ENCODE measurements around the gene GSTT2B.
"Not testable (repeated sequence)": the region's sequence is repeated elsewhere in the genome, so short reads cannot be mapped to it uniquely, and the experiment has no call there.

Gene GSTT2B

DNA sequence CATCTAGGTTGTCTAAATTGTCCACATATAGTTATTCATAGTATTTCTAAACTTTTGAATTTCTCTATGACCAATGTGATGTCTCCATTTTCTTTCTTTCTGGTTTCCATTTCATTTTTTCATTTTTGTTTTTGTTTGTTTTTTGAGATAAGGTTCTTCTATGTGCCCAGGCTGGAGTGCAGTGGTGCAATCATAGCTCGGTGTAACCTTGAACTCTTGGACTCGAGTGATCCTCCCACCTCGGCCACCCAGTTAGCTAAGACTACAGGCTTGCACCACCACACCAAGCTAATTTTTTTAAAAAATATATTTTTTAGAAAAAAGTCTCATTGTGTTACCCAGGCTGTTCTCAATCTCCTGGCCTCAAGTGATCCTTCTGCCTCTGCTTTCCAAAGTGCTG lies 36.1 kb upstream of the GSTT2B start:
- no peak overlapping the region for H3K4me3 ChIP-seq (replicated peaks; ENCODE audit: low read depth, low read length)
- TF ChIP-seq, protein P1, sequence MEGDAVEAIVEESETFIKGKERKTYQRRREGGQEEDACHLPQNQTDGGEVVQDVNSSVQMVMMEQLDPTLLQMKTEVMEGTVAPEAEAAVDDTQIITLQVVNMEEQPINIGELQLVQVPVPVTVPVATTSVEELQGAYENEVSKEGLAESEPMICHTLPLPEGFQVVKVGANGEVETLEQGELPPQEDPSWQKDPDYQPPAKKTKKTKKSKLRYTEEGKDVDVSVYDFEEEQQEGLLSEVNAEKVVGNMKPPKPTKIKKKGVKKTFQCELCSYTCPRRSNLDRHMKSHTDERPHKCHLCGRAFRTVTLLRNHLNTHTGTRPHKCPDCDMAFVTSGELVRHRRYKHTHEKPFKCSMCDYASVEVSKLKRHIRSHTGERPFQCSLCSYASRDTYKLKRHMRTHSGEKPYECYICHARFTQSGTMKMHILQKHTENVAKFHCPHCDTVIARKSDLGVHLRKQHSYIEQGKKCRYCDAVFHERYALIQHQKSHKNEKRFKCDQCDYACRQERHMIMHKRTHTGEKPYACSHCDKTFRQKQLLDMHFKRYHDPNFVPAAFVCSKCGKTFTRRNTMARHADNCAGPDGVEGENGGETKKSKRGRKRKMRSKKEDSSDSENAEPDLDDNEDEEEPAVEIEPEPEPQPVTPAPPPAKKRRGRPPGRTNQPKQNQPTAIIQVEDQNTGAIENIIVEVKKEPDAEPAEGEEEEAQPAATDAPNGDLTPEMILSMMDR (IDR thresholded peaks at IDR 0.05; ENCODE audit: low read length, missing control alignments), result no peak

DNA sequence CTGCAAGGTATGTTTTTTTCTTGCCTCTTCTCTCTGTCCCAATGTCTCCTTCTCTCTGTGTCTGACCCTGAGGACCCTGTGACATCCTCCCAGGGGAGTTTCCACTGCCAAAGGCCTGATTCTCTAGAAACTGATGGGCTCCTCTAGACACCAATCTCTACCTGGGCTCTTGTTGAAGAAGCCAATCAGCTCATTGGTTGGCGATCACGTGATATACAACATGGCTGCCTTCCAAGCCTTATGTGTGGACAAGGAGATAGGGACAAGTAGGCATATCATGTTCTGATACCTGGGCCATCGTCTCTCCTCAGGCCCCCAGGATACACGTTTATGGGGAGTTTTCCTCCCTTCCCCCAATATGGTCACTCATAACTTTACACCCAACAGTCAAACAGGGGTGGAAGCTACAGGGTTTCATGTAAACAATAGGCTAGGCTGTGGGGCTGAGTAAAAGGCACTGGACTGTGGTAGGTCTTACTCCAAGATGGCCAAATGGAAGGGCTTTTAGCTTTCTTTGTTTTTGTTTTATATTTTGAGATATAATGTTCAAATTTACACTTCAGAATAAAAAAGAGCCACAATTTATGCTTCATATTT lies 32.7 kb upstream of the GSTT2B start:
- not testable (repeated sequence) for H3K4me3 ChIP-seq (replicated peaks; ENCODE audit: low read depth, low read length); DNase-seq (ENCODE audit: low read depth)

More for the DNA sequence above, 36.1 kb upstream of the GSTT2B start:
- DNase-seq (ENCODE audit: low read depth), result no peak

DNA sequence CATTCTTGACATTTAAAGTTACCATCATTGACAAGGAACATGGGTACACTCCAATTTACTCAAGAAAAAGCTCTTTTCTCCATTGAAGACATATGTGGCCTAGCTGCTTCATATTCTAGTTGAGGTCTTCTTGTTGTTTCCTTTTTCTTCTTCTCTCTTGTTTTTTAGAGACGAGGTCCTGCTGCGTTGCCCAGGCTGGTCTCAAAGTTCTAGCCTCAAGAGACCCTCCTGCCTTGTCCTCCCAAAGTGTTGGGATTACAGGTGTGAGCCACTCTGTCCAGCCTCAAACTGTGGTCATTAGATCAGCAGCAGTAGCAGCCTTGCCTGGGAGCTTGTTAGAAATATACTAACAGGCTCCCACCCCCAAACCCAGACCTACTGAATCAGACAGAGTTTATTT lies 32.1 kb upstream of the GSTT2B start:
- not testable (repeated sequence) for H3K4me3 ChIP-seq (replicated peaks; ENCODE audit: low read depth, low read length); DNase-seq (ENCODE audit: low read depth)

DNA sequence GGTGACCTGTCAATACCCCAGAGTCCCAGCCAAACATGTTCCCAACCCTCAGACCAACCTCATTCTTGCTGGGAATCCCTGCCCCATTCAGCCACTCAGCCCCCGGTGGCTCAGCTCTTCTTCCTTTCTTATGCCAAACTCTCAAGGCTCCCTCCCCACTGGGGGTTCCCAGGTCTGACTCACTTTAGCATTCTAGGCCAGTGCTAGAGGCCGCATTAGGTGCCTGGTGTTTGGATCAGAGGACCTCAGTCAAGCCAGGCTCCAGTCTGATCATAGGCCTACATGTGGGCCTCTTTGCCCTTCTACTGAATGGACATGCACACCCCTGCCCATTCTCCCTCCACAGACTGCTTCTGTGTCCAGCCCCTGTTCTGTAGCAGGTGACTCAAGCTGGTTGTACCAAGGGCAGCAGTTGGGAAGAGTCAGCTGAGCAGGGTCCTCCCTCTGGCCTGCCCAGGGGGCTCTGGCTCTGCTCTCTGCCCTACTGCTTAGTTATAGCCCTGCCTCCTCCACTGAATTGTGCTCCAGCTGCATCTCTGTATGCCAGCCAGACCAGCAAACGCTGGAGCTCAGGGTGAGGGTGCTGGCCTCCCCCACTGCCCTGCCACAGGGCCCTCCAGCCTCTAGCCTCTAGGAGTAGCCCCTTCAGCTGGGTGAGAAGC lies 28.7 kb upstream of the GSTT2B start:
- not testable (repeated sequence) for DNase-seq (ENCODE audit: low read depth); H3K4me3 ChIP-seq (replicated peaks; ENCODE audit: low read depth, low read length)

DNA sequence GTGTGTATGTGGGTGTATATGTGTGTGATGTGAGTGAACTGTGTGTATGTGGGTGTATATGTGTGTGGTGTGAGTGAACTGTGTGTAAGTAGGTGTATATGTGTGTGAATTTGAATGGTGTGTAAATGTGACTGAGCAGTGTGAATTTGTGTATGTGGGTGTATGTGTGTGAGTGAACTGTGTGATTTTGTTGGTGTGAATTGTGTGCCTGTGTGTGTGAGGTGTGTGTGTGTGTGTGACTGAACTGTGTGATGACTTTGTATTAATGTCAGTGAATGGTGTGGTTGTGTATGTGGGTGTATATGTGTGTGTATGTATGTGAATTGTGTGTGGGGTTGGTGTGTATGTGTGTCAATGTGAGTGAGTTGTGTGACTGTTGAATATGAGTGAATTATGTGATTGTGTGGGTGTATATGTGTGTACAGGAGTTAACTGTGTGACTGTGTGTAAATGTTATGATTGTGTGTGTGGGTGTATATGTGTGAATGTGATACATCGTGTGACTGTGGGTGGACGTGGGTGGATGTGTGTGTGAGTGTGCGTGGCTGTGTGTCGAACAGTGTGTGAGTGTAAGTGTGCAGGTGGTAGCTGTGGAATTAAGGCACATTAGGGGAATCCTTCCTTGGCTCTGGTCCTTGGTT lies 25.7 kb upstream of the GSTT2B start:
- not testable (repeated sequence) for DNase-seq (ENCODE audit: low read depth); H3K4me3 ChIP-seq (replicated peaks; ENCODE audit: low read depth, low read length)

DNA sequence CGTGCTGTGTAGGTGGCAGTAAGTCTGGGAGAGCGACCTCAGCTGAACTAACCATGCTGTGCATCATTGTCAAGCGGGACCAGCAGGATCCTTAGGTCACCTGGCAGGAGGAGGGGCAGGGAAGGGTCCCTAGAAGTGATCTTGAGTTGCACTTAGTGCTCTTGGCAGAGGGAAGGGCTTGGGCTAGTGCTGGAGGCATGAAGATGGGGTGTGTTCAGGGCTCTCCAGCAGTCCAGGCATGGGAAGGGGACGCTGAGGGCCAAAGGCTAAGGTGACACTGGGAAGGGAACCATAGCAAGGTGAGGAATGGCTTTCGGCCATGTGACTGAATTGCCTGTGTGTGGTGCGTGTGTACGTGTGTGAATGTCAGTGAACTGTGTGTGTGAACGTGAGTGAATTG lies 25.1 kb upstream of the GSTT2B start:
- H3K4me3 ChIP-seq (replicated peaks; ENCODE audit: low read depth, low read length); DNase-seq (ENCODE audit: low read depth): not testable (repeated sequence)

DNA sequence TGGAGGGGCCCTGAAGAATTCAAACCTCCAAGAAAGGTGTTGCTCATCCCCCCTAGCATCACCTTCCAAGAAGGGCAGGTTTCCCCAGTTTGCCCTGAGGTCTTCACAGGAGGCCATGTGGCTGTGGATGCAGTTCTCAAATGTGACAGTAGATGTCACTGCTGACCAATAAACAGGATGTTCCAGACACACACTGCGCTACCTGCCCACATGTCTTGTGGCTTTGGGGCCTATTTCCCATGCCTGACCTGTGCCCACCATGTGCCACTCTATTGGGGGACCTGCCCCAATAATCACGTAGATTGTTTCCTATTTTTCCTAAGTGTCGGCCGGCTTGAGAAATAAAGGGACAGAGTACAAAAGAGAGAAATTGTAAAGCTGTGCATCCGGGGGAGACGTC lies 23.4 kb upstream of the GSTT2B start:
- TF ChIP-seq, protein P1 (IDR thresholded peaks at IDR 0.05; ENCODE audit: low read length, missing control alignments), result peak; percentile 49
- no peak overlapping the region for H3K4me3 ChIP-seq (replicated peaks; ENCODE audit: low read depth, low read length)
- DNase-seq (ENCODE audit: low read depth), result peak; percentile 39

DNA sequence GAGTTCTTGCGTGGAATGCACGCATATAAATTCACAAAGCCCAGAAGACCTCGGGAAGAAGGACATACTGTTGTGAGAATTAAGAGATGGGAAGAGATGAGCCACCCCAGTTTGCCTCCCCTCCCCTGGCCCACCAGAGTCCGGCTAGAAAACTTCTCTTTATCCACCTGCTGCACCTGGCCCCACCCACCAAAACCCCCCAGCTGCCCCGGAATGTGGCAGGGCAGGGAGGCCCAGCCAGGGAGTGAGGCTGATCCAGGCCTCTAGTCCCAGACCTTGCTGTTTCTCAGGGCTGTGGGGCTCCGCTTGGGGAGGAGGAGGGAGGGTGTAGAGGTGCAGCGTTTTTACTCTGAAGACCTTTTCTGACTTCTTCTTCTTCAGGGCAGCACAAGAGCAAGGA lies 19.6 kb upstream of the GSTT2B start:
- not testable (repeated sequence) for DNase-seq (ENCODE audit: low read depth); H3K4me3 ChIP-seq (replicated peaks; ENCODE audit: low read depth, low read length)

DNA sequence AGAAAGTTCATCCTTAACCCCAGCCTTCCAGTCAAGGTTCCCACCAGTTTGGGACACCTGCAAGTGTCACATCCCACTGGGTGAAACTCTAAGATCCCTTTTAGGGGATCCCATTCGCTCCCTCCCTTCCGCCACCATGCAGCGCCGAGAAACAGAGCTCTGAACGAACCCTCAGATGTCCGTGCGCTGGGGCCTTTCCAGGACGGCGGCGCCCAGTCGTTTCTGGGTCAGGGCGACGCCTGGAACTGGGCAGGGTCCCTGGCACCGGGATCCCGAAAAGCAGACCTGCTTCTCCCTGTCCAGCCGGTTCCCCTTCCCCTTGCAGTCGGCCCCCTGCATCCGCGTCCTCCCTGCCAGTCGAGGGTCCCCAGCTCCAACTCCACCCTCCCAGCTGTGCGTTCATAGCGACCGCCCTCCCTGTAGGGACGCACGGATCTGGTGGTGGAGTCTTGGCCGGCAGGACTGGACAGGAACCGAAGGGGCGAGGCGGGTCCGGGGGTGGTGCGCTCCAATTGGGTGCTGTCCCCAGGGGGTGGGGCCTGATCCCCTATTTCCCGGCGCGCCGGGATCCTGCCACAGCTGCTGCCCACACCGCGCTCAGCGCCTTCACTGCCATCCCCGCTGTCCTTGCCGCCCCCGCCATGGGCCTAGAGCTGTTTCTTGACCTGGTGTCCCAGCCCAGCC lies 18.7 kb upstream of the GSTT2B start, which contains the start of gene GSTT2:
GSTT2 (plus strand) TSS at position 578 of the 684 bp plus-strand sequence.
- not testable (repeated sequence) for DNase-seq (ENCODE audit: low read depth); H3K4me3 ChIP-seq (replicated peaks; ENCODE audit: low read depth, low read length)

DNA sequence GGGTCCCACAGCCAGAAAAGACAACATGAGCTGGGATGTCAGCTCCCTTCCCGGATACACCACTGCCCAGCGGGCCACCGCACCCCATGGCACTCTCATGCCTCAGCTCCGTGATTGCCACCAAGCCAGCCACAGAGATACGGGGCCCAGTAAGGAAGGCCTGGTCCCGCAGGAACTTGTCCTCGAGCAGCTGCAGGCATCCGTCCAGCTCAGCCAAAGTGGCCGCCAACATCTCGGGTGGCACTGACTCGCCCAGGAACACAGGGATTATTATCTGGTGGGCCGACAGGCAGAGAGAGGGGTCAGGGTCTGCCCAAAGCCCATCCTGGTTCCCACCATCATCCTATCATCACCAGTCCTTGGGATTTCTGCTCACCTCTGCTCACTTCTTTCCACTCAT lies 16.3 kb upstream of the GSTT2B start:
- DNase-seq (ENCODE audit: low read depth); H3K4me3 ChIP-seq (replicated peaks; ENCODE audit: low read depth, low read length): not testable (repeated sequence)

DNA sequence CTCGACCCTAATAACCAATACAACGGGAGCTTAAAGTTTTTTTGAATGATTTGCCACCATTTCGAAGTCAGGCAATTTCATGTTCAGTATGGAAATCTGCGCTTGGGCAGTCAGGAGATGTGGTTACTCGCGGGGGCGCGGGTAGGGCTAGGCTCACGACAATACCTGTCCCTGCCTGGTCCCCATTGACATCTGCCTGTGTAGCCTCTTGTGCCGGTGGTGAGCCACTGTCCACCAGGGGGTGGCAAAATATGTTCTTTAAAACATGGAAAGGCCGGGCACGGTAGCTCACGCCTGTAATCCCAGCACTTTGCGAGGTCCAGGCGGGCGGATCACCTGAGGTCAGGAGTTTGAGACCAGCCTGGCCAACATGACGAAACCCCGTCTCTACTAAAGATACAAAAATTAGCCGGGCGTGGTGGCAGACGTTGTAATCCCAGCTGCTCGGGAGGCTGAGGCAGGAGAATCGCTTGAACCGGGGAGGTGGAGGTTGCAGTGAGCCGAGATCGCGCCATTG lies 13.9 kb upstream of the GSTT2B start:
- DNase-seq (ENCODE audit: low read depth), result not testable (repeated sequence)

DNA sequence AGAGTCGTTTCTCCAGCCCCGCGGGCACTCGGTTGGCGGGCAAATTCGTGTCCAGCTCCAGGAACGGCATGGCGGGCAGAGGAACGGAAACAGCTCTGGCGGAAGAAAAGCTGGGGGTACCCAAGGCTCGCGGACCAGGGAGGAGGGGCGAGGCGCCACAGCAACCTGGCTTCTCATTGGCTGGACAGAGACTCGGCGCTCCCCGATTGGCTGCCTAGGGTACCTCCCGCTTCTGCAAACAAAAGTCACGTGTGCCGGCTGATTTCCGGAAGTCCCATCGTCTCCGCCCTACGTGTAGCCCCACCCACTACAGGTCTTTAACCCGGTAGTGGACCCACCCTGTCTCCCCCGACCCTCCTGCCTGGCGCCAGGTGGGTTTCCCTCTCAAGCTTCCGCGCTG lies 13.3 kb upstream of the GSTT2B start, which contains the start of gene DDT:
DDT (minus strand) TSS at position 97 of the 400 bp plus-strand sequence; CDS start at position 70, 27 bp downstream.
- H3K4me3 ChIP-seq (replicated peaks; ENCODE audit: low read depth, low read length), result not testable (repeated sequence)

More for the DNA sequence above, 13.9 kb upstream of the GSTT2B start:
- not testable (repeated sequence) for H3K4me3 ChIP-seq (replicated peaks; ENCODE audit: low read depth, low read length)

DNA sequence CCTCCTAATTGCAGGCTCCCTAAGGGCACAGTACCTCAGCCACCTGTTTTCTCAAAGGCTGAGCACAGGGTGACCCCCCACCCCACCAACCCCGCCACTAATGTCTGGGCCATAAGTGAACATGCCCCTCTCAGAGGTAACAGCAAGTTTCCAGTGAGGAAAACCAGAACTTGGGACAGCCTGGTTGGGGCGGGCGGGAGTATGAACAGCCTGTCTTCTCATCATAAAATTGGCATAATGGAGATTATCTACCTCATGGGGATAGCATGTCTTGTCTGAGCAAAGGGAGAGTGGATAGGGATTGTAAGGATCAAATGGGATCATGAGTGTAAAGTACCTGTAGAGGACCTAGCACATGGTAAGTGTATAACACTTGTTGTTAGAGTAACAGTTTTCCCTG lies 10.9 kb upstream of the GSTT2B start:
- not testable (repeated sequence) for DNase-seq (ENCODE audit: low read depth); H3K4me3 ChIP-seq (replicated peaks; ENCODE audit: low read depth, low read length)

More for the DNA sequence above, 13.3 kb upstream of the GSTT2B start, which contains the start of gene DDT:
- not testable (repeated sequence) for DNase-seq (ENCODE audit: low read depth)
